ENCODE data around the gene ALOX12B. TPM values are rescaled to one million over a fixed set of nuclear protein-coding genes. Genes with fewer than 3 reads are reported as not detected.

Gene ALOX12B
- total RNA-seq, 2 experiments from 2014 or later, result 2.0 to 5.3 TPM

DNA sequence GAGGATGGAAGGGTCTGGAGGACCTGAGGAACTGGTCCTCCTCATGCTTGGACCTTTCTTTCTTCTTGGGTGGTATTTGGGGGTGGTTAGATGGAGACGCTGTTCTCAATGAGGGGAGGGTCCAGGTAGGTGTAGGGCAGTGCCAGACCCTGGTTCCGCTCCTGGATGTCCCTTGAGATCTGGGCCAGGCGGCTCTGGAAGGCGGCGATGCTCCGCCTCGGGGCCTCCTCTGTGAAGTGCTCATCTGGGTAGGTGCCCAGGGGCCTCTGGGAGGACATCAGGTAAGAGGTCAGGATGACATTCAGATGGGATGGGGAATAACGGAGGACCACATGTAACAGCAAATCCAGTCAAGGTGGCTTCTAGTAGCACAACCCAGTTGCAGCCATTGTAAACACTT, 9.0 kb upstream of the ALOX12B start:
- Histone ChIP-seq H2AFZ (ENCODE audit: low read length) (no peak overlapping the region), H3K27ac (ENCODE audit: low read depth, low read length, poor library complexity, severe bottlenecking) (no peak overlapping the region), H3K9me2 (ENCODE audit: insufficient read depth, low read length) (no peaks in the 10 kb centered on the region), H3K4me1 (ENCODE audit: insufficient read depth, low read length, poor library complexity, severe bottlenecking) (peaks cover 16% of the 10 kb centered on the region), H4K20me1 (ENCODE audit: insufficient read depth, low read length) (no peaks in the 10 kb centered on the region), H3K9me3 (ENCODE audit: low read length) (no peaks in the 10 kb centered on the region), H3K36me3 (ENCODE audit: insufficient read depth, low read length) (no peaks in the 10 kb centered on the region), H3K4me2 (ENCODE audit: low read length) (no peak overlapping the region), H3K79me2 (ENCODE audit: insufficient read depth, low read depth, low read length) (no peaks in the 10 kb centered on the region), H3K4me3 (ENCODE audit: low read depth, low read length, poor library complexity, severe bottlenecking) (no peak overlapping the region)
- intact Hi-C loops (cut with micrococcal nuclease; ENCODE audit: unreplicated experiment), result no loop called here
- CTCF ChIA-PET (ENCODE audit: unreplicated experiment), result no interaction called here
- TF ChIP-seq CTCF (conservative IDR thresholded peaks at IDR 0.05; ENCODE audit: low read length) (no peak), EZH2phosphoT487 (IDR thresholded peaks at IDR 0.05; ENCODE audit: borderline replicate concordance, low read depth, low read length) (no peak)
- no peak for DNase-seq (ENCODE audit: low spot score)
- no TSS peak for BruUV-seq (replicated peaks)
- POLR2A ChIA-PET, result no interaction called here

DNA sequence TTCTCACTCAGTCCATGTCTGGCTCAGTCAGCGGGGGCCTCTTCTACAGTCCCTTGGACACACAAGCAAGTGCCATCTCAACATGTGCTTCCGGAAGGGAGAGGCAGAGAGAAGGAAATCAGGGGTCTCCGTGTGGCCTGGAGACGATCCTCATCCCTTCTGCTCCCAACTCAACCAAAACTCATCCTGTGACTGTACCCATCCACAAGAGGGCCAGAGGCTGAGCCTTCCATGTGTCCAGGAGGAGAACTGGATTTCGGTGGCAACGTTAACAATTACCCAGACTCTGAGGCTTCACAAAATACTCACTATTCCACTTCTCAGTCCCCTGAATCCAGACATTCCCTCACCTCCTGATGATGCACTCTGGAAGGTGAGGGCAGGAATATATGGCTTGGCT, 7.8 kb upstream of the ALOX12B start:
- Histone ChIP-seq H3K9me2 (ENCODE audit: insufficient read depth, low read length) (no peaks in the 10 kb centered on the region), H4K20me1 (ENCODE audit: insufficient read depth, low read length) (no peaks in the 10 kb centered on the region), H3K4me1 (ENCODE audit: insufficient read depth, low read length, poor library complexity, severe bottlenecking) (peaks cover 23% of the 10 kb centered on the region), H3K27ac (ENCODE audit: low read depth, low read length, poor library complexity, severe bottlenecking) (no peak overlapping the region), H3K36me3 (ENCODE audit: insufficient read depth, low read length) (no peaks in the 10 kb centered on the region), H3K4me2 (ENCODE audit: low read length) (no peak overlapping the region), H3K9me3 (ENCODE audit: low read length) (no peaks in the 10 kb centered on the region), H3K4me3 (ENCODE audit: low read depth, low read length, poor library complexity, severe bottlenecking) (no peak overlapping the region), H2AFZ (ENCODE audit: low read length) (no peak overlapping the region), H3K79me2 (ENCODE audit: insufficient read depth, low read depth, low read length) (no peaks in the 10 kb centered on the region)
- intact Hi-C loops (cut with micrococcal nuclease; ENCODE audit: unreplicated experiment), result loop anchor here (2.0 kb wide), 1 partner anchor 15 kb away; no protein-coding TSS in a partner anchor
- no TSS peak for BruUV-seq (replicated peaks)
- ChIA-PET POLR2A (no interaction called here), CTCF (ENCODE audit: unreplicated experiment) (no interaction called here)
- no peak for DNase-seq (ENCODE audit: low spot score)
- TF ChIP-seq CTCF (conservative IDR thresholded peaks at IDR 0.05; ENCODE audit: low read length) (no peak), EZH2phosphoT487 (IDR thresholded peaks at IDR 0.05; ENCODE audit: borderline replicate concordance, low read depth, low read length) (no peak)

- POLR2A ChIA-PET, result interaction anchor here (0.5 to 1.9 kb wide), 6 partner anchors 10 to 798 kb away, joined by 3 to 8 read pairs (median 4); no protein-coding TSS in a partner anchor
- peak overlapping the region; percentile 80; the same call in 1 of the 2 replicates for H2AFZ ChIP-seq (ENCODE audit: low read length)
- H3K9me3 ChIP-seq (ENCODE audit: low read length), result no peaks in the 10 kb centered on the region
- intact Hi-C loops (cut with micrococcal nuclease; ENCODE audit: unreplicated experiment), result no loop called here
- TF ChIP-seq EZH2phosphoT487 (IDR thresholded peaks at IDR 0.05; ENCODE audit: borderline replicate concordance, low read depth, low read length) (no peak), CTCF (conservative IDR thresholded peaks at IDR 0.05; ENCODE audit: low read length) (no peak)
- no peaks in the 10 kb centered on the region for H3K9me2 ChIP-seq (ENCODE audit: insufficient read depth, low read length)
- H3K4me2 ChIP-seq (ENCODE audit: low read length), result peak overlapping the region; percentile 96
- no peaks in the 10 kb centered on the region for H4K20me1 ChIP-seq (ENCODE audit: insufficient read depth, low read length)
- peaks cover 22% of the 10 kb centered on the region for H3K4me1 ChIP-seq (ENCODE audit: insufficient read depth, low read length, poor library complexity, severe bottlenecking)
- no peaks in the 10 kb centered on the region for H3K36me3 ChIP-seq (ENCODE audit: insufficient read depth, low read length)
- peak; percentile 94 for DNase-seq (ENCODE audit: low spot score)
- CTCF ChIA-PET (ENCODE audit: unreplicated experiment), result interaction anchor here (0.7 to 1.3 kb wide), 4 partner anchors 12 to 32 kb away, joined by 3 to 7 read pairs (median 4); no protein-coding TSS in a partner anchor
- H3K27ac ChIP-seq (ENCODE audit: low read depth, low read length, poor library complexity, severe bottlenecking), result peak overlapping the region; percentile 40
- no TSS peak for BruUV-seq (replicated peaks)
- H3K4me3 ChIP-seq (ENCODE audit: low read depth, low read length, poor library complexity, severe bottlenecking), result peak overlapping the region; percentile 57
- H3K79me2 ChIP-seq (ENCODE audit: insufficient read depth, low read depth, low read length), result no peaks in the 10 kb centered on the region
These were observed 3.6 kb upstream of the ALOX12B start for GRCh38 chr17:8091033-8091687.
